IPS-15b (cell line): Measurements from ENCODE around the gene CHRNA5.
"Not testable (repeated sequence)": the region's sequence is repeated elsewhere in the genome, so short reads cannot be mapped to it uniquely, and the experiment has no call there.

Experiments
- H3K27me3 ChIP-seq: one replicate; pipeline ENCODE4 v1.6.1; 2013; ENCODE audit warnings: low read length; ENCODE audit not compliant: control insufficient read depth, insufficient read depth
- H3K36me3 ChIP-seq: one replicate; pipeline ENCODE4 v1.6.1; 2013; ENCODE audit warnings: low read length; ENCODE audit not compliant: control insufficient read depth, insufficient read depth
- H3K4me1 ChIP-seq: one replicate; pipeline ENCODE4 v1.6.1; 2013; ENCODE audit warnings: mild to moderate bottlenecking, low read length; ENCODE audit not compliant: control insufficient read depth, insufficient read depth
- H3K4me3 ChIP-seq: one replicate; pipeline ENCODE4 v1.5.1; 2013; ENCODE audit warnings: low read depth, low read length
- H3K9ac ChIP-seq: one replicate; pipeline ENCODE4 v1.6.1; 2013; ENCODE audit warnings: low read depth, mild to moderate bottlenecking, low read length
- H3K9me3 ChIP-seq: one replicate; pipeline ENCODE4 v1.6.1; 2013; ENCODE audit warnings: mild to moderate bottlenecking, low read length; ENCODE audit not compliant: control insufficient read depth, insufficient read depth

Gene CHRNA5

GRCh38 chr15:78565097-78565950 is at the start of gene CHRNA5:
TSS of gene CHRNA5 (plus strand) at chr15:78565520. CDS start at chr15:78565720, 200 bp downstream.
- H3K4me3 ChIP-seq, result peak within 1 kb of the TSS; percentile 97

GRCh38 chr15:78520035-78520434 is 45.3 kb upstream of the CHRNA5 start:
- H3K4me3 ChIP-seq, H3K9me3 ChIP-seq, H3K9ac ChIP-seq, H3K4me1 ChIP-seq, H3K27me3 ChIP-seq, H3K36me3 ChIP-seq: not testable (repeated sequence)

More at GRCh38 chr15:78565097-78565950, at the start of gene CHRNA5:
- Histone ChIP-seq H3K27me3 (peaks cover 3% of the 10 kb centered on the region), H3K4me1 (peaks cover 6% of the 10 kb centered on the region), H3K36me3 (peaks cover 4% of the 10 kb centered on the region), H3K9me3 (no peaks in the 10 kb centered on the region), H3K9ac (peak within 1 kb of the TSS; percentile 87)

- H3K4me3 ChIP-seq, result no peak overlapping the region
- H3K4me1 ChIP-seq, result no peaks in the 10 kb centered on the region
- no peaks in the 10 kb centered on the region for H3K9me3 ChIP-seq
- no peak overlapping the region for H3K9ac ChIP-seq
- H3K36me3 ChIP-seq, result no peaks in the 10 kb centered on the region
- no peaks in the 10 kb centered on the region for H3K27me3 ChIP-seq
Measured at GRCh38 chr15:78524230-78524629, 41.1 kb upstream of the CHRNA5 start.

- Histone ChIP-seq H3K27me3 (no peaks in the 10 kb centered on the region), H3K9me3 (no peaks in the 10 kb centered on the region), H3K36me3 (no peaks in the 10 kb centered on the region), H3K9ac (no peak overlapping the region), H3K4me3 (no peak overlapping the region), H3K4me1 (no peaks in the 10 kb centered on the region)
Measured at GRCh38 chr15:78527325-78527724, 38.0 kb upstream of the CHRNA5 start.

- H3K36me3 ChIP-seq, result no peaks in the 10 kb centered on the region
- H3K9me3 ChIP-seq, result no peaks in the 10 kb centered on the region
- H3K4me1 ChIP-seq, result no peaks in the 10 kb centered on the region
- H3K27me3 ChIP-seq, result no peaks in the 10 kb centered on the region
- no peak overlapping the region for H3K4me3 ChIP-seq
- no peak overlapping the region for H3K9ac ChIP-seq
Measured at GRCh38 chr15:78533331-78533730, 32.0 kb upstream of the CHRNA5 start.

GRCh38 chr15:78536134-78536533 is 29.2 kb upstream of the CHRNA5 start:
- H3K9ac ChIP-seq, result no peak overlapping the region
- H3K4me1 ChIP-seq, result no peaks in the 10 kb centered on the region
- H3K9me3 ChIP-seq, result no peaks in the 10 kb centered on the region
- no peaks in the 10 kb centered on the region for H3K36me3 ChIP-seq
- H3K27me3 ChIP-seq, result no peaks in the 10 kb centered on the region
- H3K4me3 ChIP-seq, result no peak overlapping the region

- Histone ChIP-seq H3K9ac (no peak overlapping the region), H3K27me3 (no peaks in the 10 kb centered on the region), H3K36me3 (peaks cover 3% of the 10 kb centered on the region), H3K4me3 (no peak overlapping the region), H3K9me3 (no peaks in the 10 kb centered on the region), H3K4me1 (no peaks in the 10 kb centered on the region)
Measured at GRCh38 chr15:78537266-78537905, 27.9 kb upstream of the CHRNA5 start.

GRCh38 chr15:78538358-78538757 is 27.0 kb upstream of the CHRNA5 start:
- Histone ChIP-seq H3K27me3 (no peaks in the 10 kb centered on the region), H3K4me3 (no peak overlapping the region), H3K36me3 (peaks cover 9% of the 10 kb centered on the region), H3K4me1 (no peaks in the 10 kb centered on the region), H3K9ac (no peak overlapping the region), H3K9me3 (no peaks in the 10 kb centered on the region)

GRCh38 chr15:78539464-78540140 is 25.7 kb upstream of the CHRNA5 start:
- H3K36me3 ChIP-seq, H3K9me3 ChIP-seq, H3K4me1 ChIP-seq, H3K27me3 ChIP-seq: not testable (repeated sequence)
- Histone ChIP-seq H3K9ac (peak overlapping the region; percentile 56), H3K4me3 (peak overlapping the region; percentile 98)

- Histone ChIP-seq H3K9me3 (no peaks in the 10 kb centered on the region), H3K4me3 (peak within 1 kb of the TSS; percentile 98), H3K4me1 (no peaks in the 10 kb centered on the region), H3K36me3 (peaks cover 9% of the 10 kb centered on the region), H3K9ac (peak within 1 kb of the TSS; percentile 97), H3K27me3 (no peaks in the 10 kb centered on the region)
Measured at GRCh38 chr15:78540141-78540870, 25.0 kb upstream of the CHRNA5 start, which contains the start of gene PSMA4. TSS of gene PSMA4 (plus strand) at chr15:78540444. CDS start at chr15:78541928, 1,484 bp downstream.
